HTR-8/SVneo (cell line): Measurements from ENCODE around the gene METTL2B.
"Not testable (repeated sequence)": the region's sequence is repeated elsewhere in the genome, so short reads cannot be mapped to it uniquely, and the experiment has no call there.

Experiments used
- DNase-seq: peaks from one replicate; pipeline ENCODE4 v3.0.0; 2011; ENCODE audit warnings: low spot score, mixed read lengths; ENCODE audit not compliant: insufficient read length
- FAIRE-seq: peaks from 2 replicates; lab custom pipeline; 2011; peaks lifted over from hg19 to GRCh38; lab: Jason Lieb, UNC

Gene METTL2B

GRCh38 chr7:128454808-128455542 is 21.6 kb upstream of the METTL2B start:
- FAIRE-seq = no peak
- DNase-seq = no peak

DNA sequence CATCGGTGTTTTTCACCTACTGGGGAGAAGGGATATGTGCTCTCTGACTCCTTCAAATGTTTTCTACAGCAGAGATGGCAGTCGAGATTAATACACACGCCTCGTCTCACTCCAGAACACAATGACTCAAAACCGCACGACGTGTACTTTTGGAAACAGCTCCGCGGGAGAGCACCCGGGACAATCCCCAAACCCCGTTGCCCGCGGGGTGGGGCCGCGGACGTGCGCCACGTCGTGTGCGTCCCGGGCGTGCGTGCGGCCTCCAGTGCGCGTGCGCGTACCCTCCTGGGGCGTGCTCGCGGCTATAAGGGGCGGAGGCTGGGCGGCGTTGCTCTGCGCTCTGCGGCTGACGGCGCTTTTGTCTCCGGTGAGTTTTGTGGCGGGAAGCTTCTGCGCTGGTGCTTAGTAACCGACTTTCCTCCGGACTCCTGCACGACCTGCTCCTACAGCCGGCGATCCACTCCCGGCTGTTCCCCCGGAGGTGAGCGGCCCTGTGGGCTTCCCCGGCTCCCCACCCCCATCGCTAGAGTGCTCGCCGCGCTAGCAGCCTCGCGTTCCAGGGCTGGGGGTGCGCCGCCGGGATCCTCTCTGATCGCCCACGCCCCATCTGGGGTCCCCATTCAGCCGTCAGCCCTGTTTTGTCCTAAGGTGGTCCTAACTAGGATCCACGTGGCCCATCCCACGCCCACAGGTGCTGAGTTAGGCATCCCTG is 20.8 kb upstream of the METTL2B start, which contains the start of gene HILPDA:
Gene HILPDA, plus strand, starts transcription at position 336 of the 712 bp plus-strand sequence. CDS start 1,391 bp downstream, outside the sequence.
- peak; percentile 91 for DNase-seq
- peak; percentile 52 for FAIRE-seq

DNA sequence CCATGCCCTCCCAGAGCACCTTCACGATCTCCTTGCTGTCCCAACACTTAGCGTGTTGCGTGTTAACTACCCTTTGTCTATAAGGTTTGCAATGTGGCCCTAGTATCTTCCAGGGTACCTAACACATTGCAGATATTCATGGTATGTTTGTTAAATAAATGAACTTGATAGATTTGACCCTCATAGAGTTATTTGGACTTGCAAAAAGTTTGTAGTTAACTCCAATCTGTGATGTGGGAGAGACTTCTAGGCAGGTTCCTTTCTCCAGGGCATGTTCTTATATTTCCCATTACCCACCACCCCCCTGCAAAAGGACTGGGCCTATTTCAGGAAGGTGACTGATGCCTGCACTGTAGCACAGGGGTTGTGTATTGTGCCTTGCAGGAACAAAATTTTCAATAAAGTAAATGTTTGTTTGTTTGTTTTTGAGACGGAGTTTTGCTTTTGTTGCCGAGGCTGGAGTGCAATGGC is 20.3 kb upstream of the METTL2B start:
- FAIRE-seq = no peak
- no peak for DNase-seq

- not testable (repeated sequence) for DNase-seq, FAIRE-seq
Observed at GRCh38 chr7:128457385-128457784, 19.2 kb upstream of the METTL2B start.

- FAIRE-seq = no peak
- no peak for DNase-seq
Observed at GRCh38 chr7:128458956-128459355, 17.6 kb upstream of the METTL2B start.

- FAIRE-seq = no peak
Observed at GRCh38 chr7:128459394-128459878, 17.1 kb upstream of the METTL2B start.

DNA sequence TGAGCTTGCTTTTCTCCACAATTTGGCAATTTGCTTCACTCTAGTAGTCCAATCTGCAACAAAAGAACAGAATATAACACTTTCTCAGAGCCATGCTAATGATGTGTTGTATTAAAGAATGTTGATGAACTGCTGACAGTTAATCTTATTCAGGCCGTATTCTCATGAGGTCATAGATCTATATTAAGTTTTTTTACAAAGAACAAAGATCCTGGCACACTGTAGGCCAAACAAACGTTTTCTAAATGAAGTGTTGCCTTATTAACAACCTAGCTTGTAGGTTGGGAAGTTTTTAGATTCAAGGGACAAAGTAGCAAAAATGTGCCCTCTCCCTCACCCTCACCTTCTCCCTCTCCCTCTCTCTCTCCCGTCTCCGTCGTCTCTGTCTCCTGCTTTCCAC is 14.1 kb upstream of the METTL2B start:
- no peak for DNase-seq
- FAIRE-seq = no peak

More at GRCh38 chr7:128459394-128459878, 17.1 kb upstream of the METTL2B start:
- DNase-seq = no peak

- not testable (repeated sequence) for DNase-seq, FAIRE-seq
Observed at GRCh38 chr7:128463345-128463744, 13.2 kb upstream of the METTL2B start.

DNA sequence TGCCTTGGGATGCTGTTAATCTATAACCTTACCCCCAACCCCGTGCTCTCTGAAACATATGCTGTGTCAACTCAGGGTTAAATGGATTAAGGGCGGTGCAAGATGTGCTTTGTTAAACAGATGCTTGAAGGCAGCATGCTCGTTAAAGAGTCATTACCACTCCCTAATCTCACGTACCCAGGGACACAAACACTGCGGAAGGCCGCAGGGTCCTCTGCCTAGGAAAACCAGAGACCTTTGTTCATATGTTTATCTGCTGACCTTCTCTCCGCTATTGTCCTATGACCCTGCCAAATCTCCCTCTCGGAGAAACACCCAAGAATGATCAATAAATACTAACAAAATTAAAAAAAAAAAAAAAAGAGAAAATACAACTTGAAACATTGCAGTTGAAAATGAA is 12.6 kb upstream of the METTL2B start:
- not testable (repeated sequence) for FAIRE-seq, DNase-seq

- FAIRE-seq, DNase-seq: not testable (repeated sequence)
Observed at GRCh38 chr7:128466871-128467270, 9.7 kb upstream of the METTL2B start.

DNA sequence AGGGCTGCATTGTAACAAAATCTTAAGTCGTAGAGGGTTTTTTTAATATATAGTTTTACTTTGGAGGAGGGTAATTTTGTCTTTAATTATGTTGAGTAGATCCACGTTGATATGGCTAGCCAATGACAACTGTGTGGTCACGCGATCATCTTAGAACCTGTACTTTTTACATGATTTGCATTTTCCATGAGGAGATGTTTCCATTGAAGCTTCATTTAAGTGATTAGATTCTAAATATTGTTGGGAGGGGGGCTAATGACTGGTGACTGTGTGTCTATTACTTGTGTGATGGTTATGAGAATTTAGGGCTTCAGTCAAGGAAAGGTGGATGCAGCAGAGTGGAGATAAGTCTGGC is 765 bp downstream of the METTL2B start:
- DNase-seq, FAIRE-seq: not testable (repeated sequence)

GRCh38 chr7:128479082-128479481 is 2.5 kb downstream of the METTL2B start:
- DNase-seq, FAIRE-seq: not testable (repeated sequence)

DNA sequence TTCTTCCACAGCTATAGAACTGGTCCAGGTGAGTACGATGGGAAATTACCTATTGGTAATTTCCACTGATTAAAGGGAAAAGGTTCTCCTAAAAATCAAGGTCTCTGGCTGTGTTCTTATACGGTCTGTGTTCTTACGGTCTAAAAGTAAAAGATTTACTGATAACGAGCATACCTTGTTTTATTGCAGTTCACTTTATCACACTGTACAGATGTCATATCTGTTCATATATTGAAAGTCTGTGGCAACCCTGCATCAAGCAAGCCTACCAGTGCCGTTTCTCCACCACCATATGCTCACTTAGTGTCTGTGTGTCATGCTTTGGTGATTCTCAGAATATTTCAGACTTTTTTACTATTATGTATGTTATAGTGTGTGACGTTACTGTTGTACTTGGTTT is 11.6 kb downstream of the METTL2B start:
- DNase-seq, FAIRE-seq: not testable (repeated sequence)

GRCh38 chr7:128497405-128497804 is 20.9 kb downstream of the METTL2B start:
- FAIRE-seq = no peak
- no peak for DNase-seq

DNA sequence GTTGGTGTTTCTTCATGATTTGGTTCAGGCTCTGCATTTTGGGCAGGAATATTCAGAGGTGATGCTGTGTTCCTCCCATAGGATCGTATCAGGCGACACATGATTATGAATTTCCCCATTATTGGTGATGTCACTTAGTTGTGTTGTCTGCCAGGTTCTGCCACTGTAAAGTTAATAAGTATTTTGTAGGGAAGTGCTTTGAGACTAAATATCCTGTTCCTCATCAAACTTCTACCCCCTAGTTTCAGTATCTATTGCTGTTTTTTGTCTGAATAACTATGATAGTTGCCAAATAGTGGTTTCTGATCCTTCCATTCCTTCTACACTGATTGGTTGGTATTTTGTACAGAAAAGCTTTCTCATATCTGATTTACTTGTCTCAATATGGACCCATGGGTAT is 28.9 kb downstream of the METTL2B start:
- not testable (repeated sequence) for FAIRE-seq, DNase-seq

- not testable (repeated sequence) for FAIRE-seq, DNase-seq
Observed at GRCh38 chr7:128506819-128507218, 30.3 kb downstream of the METTL2B start.

- DNase-seq, FAIRE-seq: not testable (repeated sequence)
Observed at GRCh38 chr7:128507321-128507993, 30.9 kb downstream of the METTL2B start.

DNA sequence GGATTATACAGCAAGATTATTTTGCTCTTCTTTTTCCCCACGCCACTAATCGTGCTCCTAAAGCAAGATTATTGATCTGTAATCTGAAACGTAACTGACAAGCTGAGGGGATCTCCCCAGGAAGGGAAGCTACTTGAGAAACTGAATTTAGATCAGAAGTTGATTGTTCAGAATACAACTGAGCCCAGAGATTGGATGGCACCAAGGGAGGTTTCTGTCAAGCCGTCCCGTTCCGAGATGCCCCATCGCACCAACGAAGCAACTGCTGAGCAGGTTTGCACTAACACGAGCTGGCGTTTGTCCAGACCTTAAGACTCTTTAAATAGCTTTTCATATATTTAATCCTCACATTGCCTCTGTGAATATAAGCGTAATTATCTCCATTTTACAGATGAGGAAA is 35.1 kb downstream of the METTL2B start:
- not testable (repeated sequence) for FAIRE-seq, DNase-seq

GRCh38 chr7:128515232-128515631 is 38.7 kb downstream of the METTL2B start:
- FAIRE-seq, DNase-seq: not testable (repeated sequence)

- not testable (repeated sequence) for DNase-seq, FAIRE-seq
Observed at GRCh38 chr7:128517023-128517422, 40.5 kb downstream of the METTL2B start.
